GM18870 (cell line): ENCODE measurements around the gene NOTCH1.
A peak's percentile ranks its signal among the peaks of the same experiment; 100 is the strongest.
"Not testable (repeated sequence)": the region's sequence is repeated elsewhere in the genome, so short reads cannot be mapped to it uniquely, and the experiment has no call there.

Experiments used
- ATAC-seq: cut with Tn5 transposase; IDR thresholded peaks from one replicate; pipeline ENCODE4 v1.9.1; 2021; ENCODE audit warnings: moderate library complexity; ENCODE audit not compliant: unreplicated experiment

Gene NOTCH1

DNA sequence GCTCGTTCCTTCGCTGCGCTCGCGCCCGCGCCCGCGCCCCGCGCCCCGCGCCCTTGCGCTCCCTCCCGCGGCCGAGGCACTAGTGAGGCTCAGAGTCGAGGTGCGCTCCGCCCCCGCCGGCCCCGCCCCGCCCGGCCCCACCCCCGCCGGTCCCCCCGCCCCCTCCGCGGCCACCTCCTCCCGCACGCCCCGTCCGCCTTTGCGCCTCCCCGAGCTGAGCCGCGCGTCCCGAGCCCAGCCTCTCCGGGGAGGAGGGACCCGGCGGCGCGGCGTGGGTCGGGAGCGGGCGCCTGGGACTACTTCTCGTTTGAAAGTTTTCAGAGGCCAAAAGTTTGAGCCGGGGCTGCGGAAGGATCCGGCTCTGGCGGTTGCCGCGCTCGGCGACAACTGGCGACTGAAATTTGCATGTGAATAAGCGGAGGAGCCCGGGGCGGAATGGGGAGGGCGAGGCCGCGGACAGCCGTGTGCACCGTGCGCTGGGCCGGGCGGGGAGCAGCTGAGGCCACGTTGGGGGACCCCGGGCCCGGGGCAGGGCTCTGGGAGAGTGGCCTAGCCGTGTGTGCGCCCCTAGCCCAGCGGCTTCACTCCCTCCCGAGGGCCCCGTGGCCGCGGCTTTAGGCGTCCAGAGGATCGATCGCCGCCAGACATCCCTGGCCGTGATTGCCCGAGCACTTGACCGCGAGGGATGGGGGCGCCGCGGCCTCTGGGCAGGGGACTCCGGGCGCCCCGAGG, at the start of gene NOTCH1:
NOTCH1 (minus strand) TSS at position 84 of the 732 bp plus-strand sequence. CDS start 262 bp downstream, outside the sequence.
- ATAC-seq, result peak; percentile 62

DNA sequence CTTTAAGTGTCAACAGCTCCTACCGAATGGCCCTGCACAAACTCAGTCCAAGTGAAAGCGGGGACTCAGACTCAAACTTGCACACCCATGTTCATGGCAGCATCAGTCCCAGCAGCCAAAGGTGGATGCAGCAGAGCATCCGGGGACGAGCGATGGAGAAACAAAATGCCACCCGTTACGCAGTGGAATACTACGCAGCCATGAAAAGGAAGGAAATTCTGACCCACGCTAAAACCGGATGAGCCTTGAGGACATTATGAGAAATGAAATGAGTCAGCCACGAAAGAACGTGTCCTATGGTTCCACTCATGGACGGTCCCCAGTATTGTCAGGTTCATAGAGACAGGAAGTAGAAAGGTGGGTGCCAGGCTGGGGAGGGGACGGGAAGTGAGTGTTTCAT, 48.6 kb upstream of the NOTCH1 start:
- ATAC-seq, result no peak

DNA sequence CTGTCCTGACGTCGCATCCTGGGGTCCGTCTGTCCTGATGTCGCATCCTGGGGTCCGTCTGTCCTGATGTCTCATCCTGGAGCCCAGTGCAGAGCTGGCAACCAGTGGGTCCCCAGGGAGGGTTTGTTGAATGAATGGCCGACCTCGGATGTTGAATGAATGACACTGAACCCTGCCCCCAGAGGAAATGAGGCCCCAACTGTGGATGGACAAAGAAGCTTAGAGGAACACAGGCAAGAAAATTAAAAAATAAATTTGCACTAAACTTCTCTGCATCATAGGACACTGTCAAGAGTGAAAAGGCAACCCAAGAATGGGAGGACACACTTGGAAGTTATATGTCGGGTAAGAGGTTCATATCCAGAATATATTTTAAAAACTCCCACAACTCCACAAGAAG, 47.7 kb upstream of the NOTCH1 start:
- ATAC-seq, result no peak

DNA sequence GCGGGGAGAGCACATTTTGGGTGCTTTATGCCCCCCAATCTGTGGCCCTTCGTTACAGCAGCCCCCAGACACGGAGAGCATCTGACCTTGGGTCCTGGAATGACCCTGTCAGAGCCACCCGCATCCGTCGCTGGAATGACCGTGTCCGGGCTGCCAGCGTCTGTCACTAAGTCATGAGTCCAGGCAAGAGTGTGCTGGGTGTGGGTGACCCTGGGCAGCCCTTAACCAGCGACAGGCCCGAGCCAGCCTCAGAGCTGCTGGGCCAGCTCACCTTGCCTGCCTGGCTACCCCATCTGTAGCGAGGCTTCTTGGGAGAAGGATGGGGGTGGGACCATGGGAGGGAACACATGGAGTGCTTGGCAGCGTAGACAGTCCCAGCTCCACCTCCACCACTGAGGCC, 46.8 kb upstream of the NOTCH1 start:
- no peak for ATAC-seq

DNA sequence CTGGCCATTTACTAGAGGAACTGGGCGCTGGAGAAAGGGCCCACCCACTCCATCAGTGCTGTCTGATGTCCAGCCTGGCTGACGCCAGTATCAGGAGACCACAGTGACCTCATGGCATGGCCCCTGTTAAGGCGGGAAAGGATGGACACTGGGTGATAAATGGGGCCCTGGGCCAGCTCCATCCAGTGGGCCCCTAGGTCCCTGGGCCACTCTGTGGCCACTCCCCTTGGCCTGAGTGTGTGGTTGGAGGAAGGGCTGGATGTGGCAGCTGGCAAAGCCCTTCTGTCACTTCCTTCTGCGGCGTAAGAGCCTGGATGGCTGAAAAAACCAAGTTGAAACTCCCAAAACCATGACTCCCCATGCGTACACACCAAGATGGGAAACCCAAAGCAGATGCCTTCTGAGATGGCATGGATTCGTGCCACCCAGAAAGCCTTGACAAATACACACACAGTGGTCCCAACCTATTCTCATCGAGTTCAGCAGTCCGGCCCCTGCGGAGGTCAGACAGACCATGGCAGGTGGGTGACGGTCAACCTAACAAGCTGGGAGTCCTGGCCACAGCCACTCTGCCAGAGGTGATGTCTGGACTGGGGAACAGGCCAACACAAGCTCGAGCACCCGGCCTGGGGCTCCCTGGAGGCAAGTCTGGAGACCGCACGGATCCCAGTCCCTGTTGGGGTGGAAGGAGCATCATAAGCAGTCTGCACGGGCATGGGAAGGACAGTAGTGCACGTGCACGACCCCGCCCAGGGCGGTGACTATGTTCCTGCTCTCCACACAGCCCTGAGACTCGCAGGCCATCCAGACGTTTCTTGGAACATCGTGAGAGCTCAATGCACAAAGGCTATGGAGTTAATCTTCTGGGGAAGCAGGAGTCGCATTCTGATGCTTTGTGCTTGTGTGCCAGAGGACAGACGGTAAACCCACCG, 45.2 kb upstream of the NOTCH1 start:
- no peak for ATAC-seq

DNA sequence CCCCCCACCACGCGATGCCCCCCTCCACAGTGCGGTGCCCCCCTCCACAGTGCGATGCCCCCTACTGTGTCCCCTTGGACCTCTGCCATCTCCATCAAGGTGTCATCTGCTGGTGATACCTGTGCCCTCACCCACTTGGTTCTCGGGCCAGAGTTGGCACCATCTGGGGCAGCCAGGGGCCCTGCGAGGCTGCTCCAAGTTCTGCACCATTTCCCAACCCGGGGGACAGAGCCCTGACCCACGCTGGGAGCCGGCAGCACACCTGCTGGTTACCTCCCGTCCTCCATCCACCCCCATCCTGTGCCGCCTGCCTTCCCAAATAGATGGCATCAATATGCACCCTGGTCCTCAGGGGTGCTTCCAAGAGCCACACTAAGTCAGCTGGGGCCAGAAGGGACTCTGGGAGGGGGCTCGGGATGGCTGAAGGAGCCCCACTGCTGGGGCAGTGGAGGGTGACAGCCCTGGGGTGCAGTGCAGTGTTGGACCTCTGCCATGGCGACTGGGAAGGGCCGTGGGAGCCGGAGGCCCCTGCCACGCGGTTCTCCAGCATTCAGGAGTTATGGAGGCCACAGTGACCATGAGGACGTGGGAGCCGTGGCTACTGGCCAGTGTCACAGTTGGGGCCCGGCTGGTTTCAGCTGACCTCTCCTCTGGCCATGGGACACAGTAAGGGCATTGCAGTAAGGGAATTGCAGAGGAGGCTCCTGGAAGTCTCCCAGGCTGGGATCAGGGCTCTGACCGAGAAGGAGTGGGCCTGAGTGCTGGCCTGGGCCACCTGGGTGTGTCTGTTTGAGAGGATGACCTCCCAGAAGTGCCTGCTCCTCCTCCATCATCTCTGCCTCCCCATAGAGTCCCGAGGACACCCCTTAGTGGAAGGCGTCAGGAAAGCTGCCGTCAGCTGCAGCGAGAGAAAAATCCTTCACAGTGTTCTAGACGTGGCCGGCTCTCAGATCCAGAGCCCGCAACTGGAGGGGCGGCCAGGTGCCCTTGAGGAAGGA, 44.2 kb upstream of the NOTCH1 start:
- ATAC-seq, result no peak

DNA sequence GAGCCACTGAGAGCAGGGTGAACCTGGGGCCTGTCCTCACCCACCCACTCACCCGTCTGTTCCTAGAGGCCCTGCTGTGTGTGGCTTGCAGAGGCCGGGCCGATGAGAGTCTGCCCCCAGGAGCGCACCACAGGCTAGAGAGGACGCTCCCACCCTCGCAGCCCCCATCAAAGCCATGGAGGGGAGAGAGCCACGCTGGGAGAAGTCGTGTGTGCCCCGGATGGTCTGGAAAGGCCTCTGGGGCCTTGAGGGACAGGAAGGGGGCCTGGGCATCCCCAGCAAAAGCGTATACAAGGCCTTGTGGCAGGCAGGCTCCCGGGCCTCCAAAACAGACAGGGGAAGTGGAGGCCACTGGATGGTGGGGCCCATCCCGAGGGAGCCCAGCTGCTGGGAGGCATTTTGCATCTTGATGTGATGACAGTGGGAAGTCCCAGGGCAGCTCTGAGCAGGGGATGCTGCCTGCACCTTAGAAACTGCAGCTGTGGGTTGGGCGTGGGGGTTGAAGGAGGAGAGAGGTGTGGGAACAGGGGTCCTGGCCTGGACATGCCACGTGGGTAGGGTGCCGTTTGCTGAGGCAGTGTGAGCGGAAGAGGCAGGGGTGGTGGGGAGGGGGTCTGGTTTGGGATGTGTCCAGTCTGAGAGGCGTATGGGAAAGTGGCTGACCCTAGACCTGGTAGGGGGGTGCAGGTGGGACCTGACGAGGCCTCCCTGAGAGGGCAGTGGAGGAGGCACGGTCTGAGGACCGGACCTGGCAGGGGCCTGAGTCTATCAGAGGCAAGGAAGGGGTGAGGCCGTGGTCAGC, 43.0 kb upstream of the NOTCH1 start:
- ATAC-seq, result no peak

DNA sequence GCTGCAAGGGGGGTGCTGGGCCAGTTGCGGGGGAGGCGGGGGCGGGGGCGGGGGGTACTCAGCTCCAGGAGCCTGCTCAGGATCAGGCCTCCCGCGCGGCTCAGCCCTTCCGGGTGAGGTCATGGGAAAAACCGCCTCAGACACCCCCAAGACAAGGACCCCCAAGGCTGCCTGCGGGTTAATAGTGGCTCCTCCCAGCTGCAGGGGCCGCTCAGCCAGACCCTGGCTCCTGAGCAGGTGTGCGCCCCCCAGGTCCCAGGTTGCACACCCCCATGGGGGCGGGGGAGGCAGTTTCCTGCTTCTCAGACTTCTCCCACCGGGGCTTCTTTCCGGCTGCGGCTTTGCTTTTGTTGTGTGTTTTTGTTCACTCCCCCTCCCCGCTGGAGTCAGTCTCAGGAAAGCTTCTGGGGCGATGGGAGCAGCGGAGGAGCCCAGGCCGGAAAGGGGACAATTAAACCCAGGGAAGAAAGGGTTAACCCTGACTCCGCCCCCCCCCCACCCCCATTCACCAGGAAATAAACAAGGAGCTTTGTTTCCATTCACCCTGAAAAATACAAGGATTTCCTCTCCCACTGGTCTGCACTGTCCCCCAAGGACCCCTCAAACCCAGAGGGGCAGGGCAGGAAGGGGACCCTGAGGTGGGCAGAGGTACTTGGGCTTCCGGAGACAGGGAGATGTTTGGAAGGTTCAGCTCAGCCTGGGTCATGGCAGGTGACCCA, 42.3 kb upstream of the NOTCH1 start:
- ATAC-seq, result no peak

DNA sequence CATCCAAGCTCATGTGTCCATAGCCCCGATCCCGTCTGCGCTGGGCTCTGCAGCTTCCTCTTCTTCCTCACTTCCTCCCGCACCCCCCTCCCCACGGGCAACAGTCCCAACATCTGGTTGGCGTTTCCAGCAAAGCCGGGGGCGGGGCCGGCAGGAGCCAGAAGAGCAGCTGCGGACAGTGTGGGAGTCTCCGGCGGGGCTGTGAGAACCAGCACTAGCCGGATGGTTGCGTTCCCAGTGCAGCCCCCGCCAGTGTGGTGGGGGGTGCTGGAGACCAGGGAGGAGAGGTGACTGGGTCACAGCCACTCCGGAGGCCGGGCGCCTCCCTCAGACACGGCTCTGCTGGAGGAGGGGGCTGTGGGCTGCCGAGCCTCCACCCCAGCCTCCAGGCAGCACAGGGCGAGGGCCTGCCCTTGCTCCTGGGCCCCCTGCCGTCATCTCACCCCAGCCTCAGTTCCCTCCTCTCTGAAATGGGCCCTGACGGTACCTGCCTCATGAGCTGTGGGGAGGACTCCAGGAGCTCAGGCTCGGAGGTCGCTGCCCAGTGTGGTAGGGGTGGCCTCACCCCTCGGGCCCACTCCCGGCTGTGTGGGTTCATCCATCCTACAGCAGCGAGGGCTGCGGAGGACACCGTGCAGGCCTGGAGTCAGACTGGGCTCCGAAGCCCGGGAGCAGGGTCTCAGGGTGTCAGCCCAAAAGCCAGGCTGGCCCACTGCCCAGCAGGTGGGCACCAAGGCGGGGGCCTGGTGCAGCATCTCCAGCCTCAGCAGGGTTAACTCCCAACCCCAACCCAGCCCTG, 41.5 kb upstream of the NOTCH1 start:
- no peak for ATAC-seq

DNA sequence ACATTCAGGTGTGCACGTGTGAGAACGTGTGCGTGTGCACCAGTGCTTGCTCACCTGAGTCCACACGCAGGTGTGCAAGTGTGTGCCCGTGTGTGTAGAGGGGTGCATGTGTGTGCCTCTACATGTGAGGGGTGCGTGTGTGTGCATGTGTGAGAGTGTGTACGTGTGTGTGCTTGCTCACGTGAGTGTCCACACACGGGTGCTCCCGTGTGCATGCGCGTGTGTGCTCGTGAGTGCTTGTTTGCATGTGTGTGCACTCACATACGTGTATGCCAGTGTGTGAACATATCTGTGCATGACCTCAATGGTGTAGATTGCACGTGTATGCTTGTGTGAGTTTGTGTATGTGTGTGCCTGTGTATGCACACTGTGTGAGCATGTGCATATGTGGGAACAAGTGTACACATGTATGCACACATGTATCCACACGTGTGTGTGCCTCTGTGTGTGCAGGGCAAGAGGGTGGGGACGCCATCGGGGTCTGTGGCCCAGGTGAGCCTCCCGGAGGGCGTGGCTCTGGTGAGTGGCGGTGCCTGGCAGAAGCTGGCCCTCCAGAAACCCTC, 40.6 kb upstream of the NOTCH1 start:
- no peak for ATAC-seq

DNA sequence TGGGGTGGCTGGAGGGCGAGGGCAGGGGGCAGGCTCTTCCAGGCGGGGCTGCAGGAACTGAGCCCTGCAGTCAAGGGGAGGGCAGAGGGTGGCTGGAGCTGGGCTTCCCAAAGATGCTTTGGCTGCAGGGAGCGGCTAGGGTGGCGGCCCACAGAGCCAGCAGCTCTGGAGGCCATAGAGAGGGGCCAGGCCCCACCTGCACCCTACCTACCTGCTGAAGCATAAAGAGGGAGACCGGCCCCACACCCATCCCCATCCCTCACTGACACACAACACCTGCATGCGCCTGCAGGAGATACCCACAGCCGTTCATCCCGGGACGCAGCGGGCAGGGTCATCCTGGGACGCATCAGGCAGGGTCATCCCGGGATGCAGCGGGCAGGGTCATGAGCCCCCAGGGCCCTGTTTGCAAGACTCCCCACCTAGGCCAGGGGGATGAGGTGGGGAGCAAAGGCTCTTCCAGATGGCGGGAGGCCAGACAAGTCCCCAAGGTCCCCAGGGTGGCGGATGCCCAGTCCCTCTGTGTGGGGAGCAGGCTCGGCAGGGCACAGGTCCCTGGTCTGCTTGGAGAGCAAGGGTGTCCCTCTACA, 39.8 kb upstream of the NOTCH1 start:
- no peak for ATAC-seq

DNA sequence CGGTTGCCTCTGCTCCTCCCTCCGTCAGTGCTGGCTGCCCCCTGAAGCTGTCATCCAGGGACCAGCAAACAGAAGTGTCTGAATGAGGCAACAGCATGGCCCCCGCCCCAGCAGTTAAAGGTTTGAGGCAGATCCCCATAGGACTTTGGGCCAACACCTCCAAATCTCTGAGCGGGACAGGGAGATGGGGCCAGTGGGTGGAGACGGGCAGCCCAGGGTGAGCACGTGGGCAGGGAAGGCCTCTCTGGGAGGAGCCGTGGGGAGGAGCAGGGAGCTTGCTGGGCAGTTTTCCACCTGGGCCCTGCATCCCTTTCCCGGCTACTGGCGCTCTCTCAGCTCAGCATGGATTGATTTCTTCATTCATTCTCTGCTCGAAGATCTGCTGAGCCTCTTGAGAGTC, 39.1 kb upstream of the NOTCH1 start:
- ATAC-seq, result no peak

DNA sequence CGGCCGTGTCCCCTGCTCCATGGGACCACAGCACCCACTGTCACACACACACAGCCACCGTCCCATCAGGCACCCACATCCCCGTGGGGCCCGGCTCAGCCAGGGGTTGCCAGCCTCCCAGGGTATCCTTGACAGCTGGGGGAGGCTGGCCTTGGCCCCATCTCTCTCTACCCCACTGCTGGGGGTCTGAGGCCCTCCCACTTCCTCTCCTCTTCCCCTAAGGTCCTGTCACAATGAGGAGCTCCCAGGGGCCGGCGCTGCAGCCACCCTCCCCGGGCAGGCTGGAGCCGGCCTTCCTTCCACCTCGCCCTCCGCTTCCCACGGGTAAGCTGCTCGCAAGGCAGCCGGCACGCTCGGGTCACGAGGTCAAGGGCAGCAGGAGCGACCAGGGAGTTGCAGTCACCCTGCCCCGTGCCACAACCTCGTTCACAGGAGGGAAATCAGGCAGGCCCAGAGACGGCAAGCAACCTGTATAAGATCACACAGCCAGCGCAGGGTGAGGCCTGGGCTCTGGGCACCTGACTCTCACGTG, 38.6 kb upstream of the NOTCH1 start:
- ATAC-seq, result no peak

DNA sequence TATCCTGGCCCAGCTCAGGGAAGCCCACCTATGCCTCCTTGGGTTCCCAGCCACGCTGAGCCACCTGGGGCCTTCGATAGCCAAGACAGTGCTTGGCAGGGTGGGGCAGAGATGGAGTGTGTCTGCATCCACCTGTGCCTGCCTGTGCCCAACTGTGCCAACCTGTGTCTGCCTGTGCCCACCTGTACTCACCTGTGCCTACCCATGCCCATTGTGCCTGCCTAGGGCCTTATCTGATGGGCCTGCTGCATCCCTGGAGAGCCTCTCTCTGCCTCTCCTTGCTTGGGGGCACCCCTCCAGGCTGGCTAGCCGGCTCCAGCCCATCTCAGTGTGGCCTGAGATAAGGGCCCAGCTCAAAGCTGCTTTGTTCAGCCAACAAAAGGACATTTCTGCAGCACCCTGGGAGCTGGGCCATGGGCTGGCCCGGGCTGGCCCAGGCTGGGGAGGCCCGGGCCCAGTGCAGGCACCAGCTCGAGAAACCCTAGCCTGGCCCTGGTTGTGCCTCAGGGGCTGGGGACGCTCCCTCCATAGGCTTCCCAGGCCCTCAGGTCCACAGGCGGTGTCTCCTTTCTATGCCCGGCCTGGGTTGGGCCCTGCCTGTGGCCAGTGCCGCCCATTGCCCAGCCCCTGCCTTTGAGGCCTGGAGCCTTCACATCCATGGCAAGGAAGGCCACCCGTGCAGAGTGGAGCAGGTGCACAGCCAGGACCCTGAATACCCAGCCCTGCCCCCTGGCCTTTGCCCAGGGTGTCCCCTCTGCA, 37.3 kb upstream of the NOTCH1 start:
- no peak for ATAC-seq

DNA sequence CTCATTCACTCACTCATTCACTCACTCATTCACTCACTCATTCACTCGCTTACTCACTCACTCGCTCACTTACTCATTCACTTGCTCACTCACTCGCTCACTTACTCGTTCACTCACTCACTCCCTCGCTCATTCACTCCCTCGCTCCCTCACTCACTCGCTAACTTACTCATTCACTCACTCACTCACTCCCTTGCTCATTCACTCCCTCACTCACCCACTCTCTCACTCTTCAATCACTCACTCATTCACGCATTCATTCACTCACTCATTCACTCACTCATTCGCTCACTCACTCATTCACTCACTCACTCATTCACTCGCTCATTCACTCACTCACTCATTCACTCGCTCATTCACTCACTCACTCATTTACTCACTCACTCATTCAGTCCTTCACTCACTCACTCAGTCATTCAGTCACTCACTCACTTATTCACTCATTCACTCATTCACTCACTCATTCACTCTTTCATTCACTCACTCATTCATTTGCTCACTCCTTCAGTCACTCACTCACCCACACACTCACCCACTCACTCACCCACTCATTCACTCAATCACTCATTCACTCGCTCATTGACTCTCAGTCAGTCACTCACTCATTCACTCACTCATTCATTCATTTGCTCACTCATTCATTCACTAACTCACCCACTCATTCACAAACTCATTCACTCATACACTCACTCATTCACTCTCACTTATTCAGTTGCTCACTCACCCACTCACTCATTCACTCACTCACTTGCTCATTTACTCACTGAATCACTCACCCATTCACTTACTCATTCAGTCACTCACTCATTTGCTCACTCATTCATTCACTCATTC, 36.0 kb upstream of the NOTCH1 start:
- no peak for ATAC-seq

DNA sequence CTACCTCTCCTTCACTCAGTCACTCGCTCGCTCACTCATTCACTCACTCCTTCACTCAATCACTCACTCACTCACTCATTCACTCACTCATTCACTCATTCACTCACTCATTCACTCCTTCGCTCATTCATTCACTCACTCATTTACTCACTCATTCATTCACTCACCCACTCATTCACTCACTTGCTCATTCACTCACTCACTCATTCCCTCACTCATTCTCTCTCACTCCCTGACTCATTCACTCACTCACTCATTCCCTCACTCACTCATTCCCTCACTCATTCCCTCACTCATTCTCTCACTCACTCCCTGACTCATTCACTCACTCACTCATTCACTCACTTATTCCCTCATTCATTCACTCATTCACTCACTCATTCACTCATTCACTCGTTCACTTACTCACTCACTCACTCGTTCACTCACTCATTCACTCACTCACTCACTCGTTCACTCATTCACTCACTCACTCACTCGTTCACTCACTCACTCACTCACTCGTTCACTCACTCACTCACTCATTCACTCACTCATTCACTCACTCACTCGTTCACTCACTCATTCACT, 33.9 kb upstream of the NOTCH1 start:
- ATAC-seq, result not testable (repeated sequence)
